ENCODE results near the gene SWSAP1.

- TF ChIP-seq POLR2A (IDR thresholded peaks at IDR 0.05) (no peak), POLR2AphosphoS5 (IDR thresholded peaks at IDR 0.05) (no peak), EP300 (IDR thresholded peaks at IDR 0.05) (no peak)
Measured at GRCh38 chr19:11330127-11330526, 44.3 kb upstream of the SWSAP1 start.

Measured in upper lobe of left lung (tissue), 4 donors.